Type B pancreatic cell (in vitro differentiated cells): ENCODE results near the gene ATG16L2. TPM values are rescaled to one million over a fixed set of nuclear protein-coding genes. Genes with fewer than 3 reads are reported as not detected.
A peak's percentile ranks its signal among the peaks of the same experiment; 100 is the strongest.
"Not testable (repeated sequence)": the region's sequence is repeated elsewhere in the genome, so short reads cannot be mapped to it uniquely, and the experiment has no call there.

Experiments used
- DNase-seq: peaks from one replicate; pipeline ENCODE4 v3.0.0; 2021; ENCODE audit warnings: mixed read lengths; ENCODE audit not compliant: unreplicated experiment; ENCODE audit errors: extremely low spot score
- H3K27ac Mint-ChIP-seq: 2 replicates; pipeline ENCODE4 v1.8.0; 2021; ENCODE audit warnings: mild to moderate bottlenecking, mixed read lengths
- H3K27me3 Mint-ChIP-seq: 2 replicates; pipeline ENCODE4 v1.8.0; 2021; ENCODE audit warnings: mixed read lengths
- H3K36me3 Mint-ChIP-seq: 2 replicates; pipeline ENCODE4 v1.8.0; 2021; ENCODE audit warnings: mixed read lengths
- H3K4me1 Mint-ChIP-seq: one replicate; pipeline ENCODE4 v1.8.0; 2021; ENCODE audit warnings: mixed read lengths; ENCODE audit not compliant: unreplicated experiment
- H3K4me3 Mint-ChIP-seq: 2 replicates; pipeline ENCODE4 v1.8.0; 2021; ENCODE audit warnings: mild to moderate bottlenecking, mixed read lengths
- H3K9me3 Mint-ChIP-seq: 2 replicates; pipeline ENCODE4 v1.8.0; 2021; ENCODE audit warnings: mixed read lengths
- CTCF ChIP-seq: fragments of 200-600 bp; sonication (generic); conservative IDR thresholded peaks from 2 replicates; pipeline ENCODE4 v1.5.0; 2021; ENCODE audit warnings: antibody characterized with exemption, mild to moderate bottlenecking
- total RNA-seq: library from RNA; stranded (reverse); gene quantifications from 2 replicates; pipeline ENCODE4 v1.2.1, GENCODE V29; 2021; ENCODE audit warnings: low replicate concordance

Gene ATG16L2
- total RNA-seq, 1 donor from 2014 or later: 29.5 TPM

DNA sequence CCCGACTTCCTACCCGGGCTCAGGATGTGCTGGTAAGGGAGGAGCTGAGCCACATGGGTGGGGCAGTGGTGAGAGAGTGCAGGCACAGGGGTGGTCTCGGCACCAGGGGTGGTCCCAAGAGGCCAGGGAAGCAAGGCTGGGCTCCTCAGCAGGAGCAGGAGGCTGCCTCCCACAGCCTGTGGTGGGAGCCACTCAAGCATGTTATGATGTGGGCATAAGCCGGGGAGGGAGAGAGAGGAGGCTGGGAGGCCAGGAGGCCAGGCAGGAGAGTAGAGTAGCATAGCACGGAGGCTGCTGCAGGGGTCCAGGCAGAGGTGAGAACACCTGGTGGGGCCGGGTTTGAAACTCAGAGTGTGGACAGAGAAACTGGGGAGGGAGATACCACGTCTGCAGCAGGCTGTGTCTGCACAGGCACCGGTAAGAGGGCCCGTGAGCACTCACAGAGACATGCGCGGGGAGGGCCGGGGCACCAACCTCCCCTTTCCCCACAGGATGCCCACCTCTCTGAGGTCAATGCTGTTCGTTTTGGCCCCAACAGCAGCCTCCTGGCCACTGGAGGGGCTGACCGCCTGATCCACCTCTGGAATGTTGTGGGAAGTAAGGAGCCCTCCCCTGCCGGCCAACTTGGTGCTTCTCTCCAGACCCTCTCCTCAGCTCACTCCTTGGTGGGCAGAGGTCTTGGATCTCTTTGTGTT lies 10.7 kb downstream of the ATG16L2 start:
- no peak for TF ChIP-seq CTCF
- Mint-ChIP-seq H3K4me1 (peaks cover 4% of the 10 kb centered on the region), H3K4me3 (no peak overlapping the region), H3K27ac (no peak overlapping the region), H3K36me3 (no peaks in the 10 kb centered on the region), H3K27me3 (no peaks in the 10 kb centered on the region), H3K9me3 (no peaks in the 10 kb centered on the region)
- DNase-seq: no peak

GRCh38 chr11:72825661-72826060 lies 11.4 kb downstream of the ATG16L2 start:
- H3K27ac Mint-ChIP-seq: no peak overlapping the region
- H3K4me1 Mint-ChIP-seq: peaks cover 4% of the 10 kb centered on the region
- no peak for TF ChIP-seq CTCF
- H3K27me3 Mint-ChIP-seq: no peaks in the 10 kb centered on the region
- H3K4me3 Mint-ChIP-seq: no peak overlapping the region
- no peak for DNase-seq
- no peaks in the 10 kb centered on the region for H3K9me3 Mint-ChIP-seq
- no peaks in the 10 kb centered on the region for H3K36me3 Mint-ChIP-seq

- H3K36me3 Mint-ChIP-seq: peaks cover under 1% of the 10 kb centered on the region
- H3K4me1 Mint-ChIP-seq: peaks cover 2% of the 10 kb centered on the region
- H3K27ac Mint-ChIP-seq: no peak overlapping the region
- no peak overlapping the region for H3K4me3 Mint-ChIP-seq
- no peak for TF ChIP-seq CTCF
- H3K9me3 Mint-ChIP-seq: no peaks in the 10 kb centered on the region
- DNase-seq: no peak
- H3K27me3 Mint-ChIP-seq: no peaks in the 10 kb centered on the region
Observed at GRCh38 chr11:72826191-72826941, 12.2 kb downstream of the ATG16L2 start.

DNA sequence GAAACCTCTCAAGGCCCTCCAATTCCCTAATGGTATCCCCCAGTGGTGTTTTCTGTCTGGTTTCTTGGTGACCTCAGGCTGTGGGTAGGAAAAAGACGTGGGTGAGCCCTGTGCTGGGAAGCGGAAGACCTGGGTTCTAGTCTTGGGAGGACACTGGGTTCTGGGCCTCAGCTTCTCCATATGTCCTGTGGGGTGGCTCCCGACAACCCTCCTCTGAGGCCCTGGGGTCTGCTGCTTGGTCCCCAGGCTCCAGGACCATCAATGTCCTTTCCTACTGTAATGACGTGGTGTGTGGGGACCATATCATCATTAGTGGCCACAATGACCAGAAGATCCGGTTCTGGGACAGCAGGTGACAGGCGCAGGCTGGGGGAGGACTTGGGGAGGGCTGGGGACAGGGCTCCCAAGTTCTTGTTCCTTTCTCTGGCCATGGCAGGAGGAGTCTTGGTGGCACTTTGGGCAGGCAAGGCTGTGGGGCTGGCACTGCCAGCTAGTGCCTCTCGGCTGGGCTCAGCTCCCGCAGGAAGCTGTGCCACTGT lies 12.8 kb downstream of the ATG16L2 start:
- DNase-seq: no peak
- H3K4me1 Mint-ChIP-seq: peaks cover 9% of the 10 kb centered on the region
- no peak overlapping the region for H3K4me3 Mint-ChIP-seq
- no peaks in the 10 kb centered on the region for H3K9me3 Mint-ChIP-seq
- H3K27me3 Mint-ChIP-seq: no peaks in the 10 kb centered on the region
- peak overlapping the region; percentile 48 for H3K27ac Mint-ChIP-seq
- no peak for TF ChIP-seq CTCF
- peaks cover 3% of the 10 kb centered on the region for H3K36me3 Mint-ChIP-seq

DNA sequence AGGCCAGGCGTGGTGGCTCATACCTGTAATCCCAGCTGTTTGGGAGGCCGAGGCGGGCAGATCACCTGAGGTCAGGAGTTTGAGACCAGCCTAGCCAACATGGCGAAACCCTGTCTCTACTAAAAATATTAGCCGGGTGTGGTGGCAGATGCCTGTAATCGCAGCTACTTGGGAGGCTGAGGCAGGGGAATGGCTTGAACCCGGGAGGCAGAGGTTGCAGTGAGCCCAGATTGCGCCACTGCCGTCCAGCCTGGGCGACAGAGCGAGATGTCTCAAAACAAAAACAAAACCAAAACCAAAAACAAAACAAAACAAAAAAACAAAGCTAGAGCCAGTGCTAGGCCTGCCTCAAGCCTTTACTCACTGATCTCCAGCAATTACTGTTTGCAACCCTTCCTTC lies 13.4 kb downstream of the ATG16L2 start:
- peak overlapping the region; percentile 48 for H3K27ac Mint-ChIP-seq

GRCh38 chr11:72828081-72828567 lies 13.9 kb downstream of the ATG16L2 start:
- TF ChIP-seq CTCF: no peak
- no peaks in the 10 kb centered on the region for H3K27me3 Mint-ChIP-seq
- no peak for DNase-seq
- H3K4me3 Mint-ChIP-seq: no peak overlapping the region
- H3K27ac Mint-ChIP-seq: peak overlapping the region; percentile 19
- H3K36me3 Mint-ChIP-seq: peaks cover 3% of the 10 kb centered on the region
- H3K9me3 Mint-ChIP-seq: no peaks in the 10 kb centered on the region
- peaks cover 12% of the 10 kb centered on the region for H3K4me1 Mint-ChIP-seq

More for the DNA sequence above, 13.4 kb downstream of the ATG16L2 start:
- not testable (repeated sequence) for DNase-seq, H3K36me3 Mint-ChIP-seq, H3K4me3 Mint-ChIP-seq, H3K27me3 Mint-ChIP-seq, H3K9me3 Mint-ChIP-seq
- peaks cover 12% of the 10 kb centered on the region for H3K4me1 Mint-ChIP-seq
